HepG2 (cell line): ENCODE measurements around the gene PLXNB2.

Experiments
- CEBPB ChIP-seq: IDR thresholded peaks from 2 replicates; pipeline ENCODE4 v1.6.1; 2011; ENCODE audit warnings: low read depth, low read length, improper control_type of control experiment, borderline replicate concordance
- CTCF ChIP-seq: sonication (generic); formaldehyde crosslinking; IDR thresholded peaks from 2 replicates; pipeline ENCODE4 v1.5.0; 2020; ENCODE audit warnings: mild to moderate bottlenecking, missing genetic modification reagents, moderate library complexity
- ESRRA ChIP-seq: sonication (generic); formaldehyde crosslinking; IDR thresholded peaks from 2 replicates; pipeline ENCODE4 v1.5.1; 2020; ENCODE audit warnings: mild to moderate bottlenecking, low read depth, missing genetic modification reagents
- HDAC2 ChIP-seq: sonication (generic); formaldehyde crosslinking; IDR thresholded peaks from 2 replicates; pipeline ENCODE4 v1.4.0; 2020; ENCODE audit warnings: missing genetic modification reagents
- RXRB ChIP-seq: IDR thresholded peaks from 2 replicates; pipeline ENCODE4 v1.6.1; 2016; ENCODE audit warnings: borderline replicate concordance, missing genetic modification reagents, missing compliant biosample characterization
- SP1 ChIP-seq, 2 experiments: fragments of 450-650 bp in 1 of 2; sonication (generic) in 1 of 2; formaldehyde crosslinking in 1 of 2; IDR thresholded peaks; 2 replicates each; pipeline versions ENCODE4 v1.4.0 to v1.6.1; 2016 to 2020; ENCODE audit warnings: missing genetic modification reagents in 1 of 2
- ZBTB21 ChIP-seq: sonication (generic); formaldehyde crosslinking; IDR thresholded peaks from 2 replicates; pipeline ENCODE4 v1.4.0; 2020; ENCODE audit warnings: missing genetic modification reagents
- ZNF567 ChIP-seq: sonication (generic); formaldehyde crosslinking; IDR thresholded peaks from 2 replicates; pipeline ENCODE4 v1.8.1; 2023; ENCODE audit warnings: mild to moderate bottlenecking, missing genetic modification reagents, borderline replicate concordance
- ZNF777 ChIP-seq: sonication (generic); formaldehyde crosslinking; IDR thresholded peaks from 2 replicates; pipeline ENCODE4 v1.4.0; 2020; ENCODE audit warnings: missing genetic modification reagents

- TF ChIP-seq RXRB, result no peak
- TF ChIP-seq CEBPB, result no peak
- TF ChIP-seq HDAC2 (CRISPR knock-in tag), result no peak
- no peak for TF ChIP-seq ZBTB21 (CRISPR knock-in tag)
- TF ChIP-seq ZNF567 (CRISPR knock-in tag), result no peak
- no peak for TF ChIP-seq ZNF777 (CRISPR knock-in tag)
- no peak for TF ChIP-seq SP1 (IDR thresholded peaks at IDR 0.05)
- TF ChIP-seq SP1 (CRISPR knock-in tag; IDR thresholded peaks at IDR 0.05), result no peak
- TF ChIP-seq ESRRA (CRISPR knock-in tag), result no peak
- no peak for TF ChIP-seq CTCF
Measured at GRCh38 chr22:50299785-50300619, 7.4 kb downstream of the PLXNB2 start.
